Measurements from ENCODE around the gene LECT2.

LECT2 gene

DNA sequence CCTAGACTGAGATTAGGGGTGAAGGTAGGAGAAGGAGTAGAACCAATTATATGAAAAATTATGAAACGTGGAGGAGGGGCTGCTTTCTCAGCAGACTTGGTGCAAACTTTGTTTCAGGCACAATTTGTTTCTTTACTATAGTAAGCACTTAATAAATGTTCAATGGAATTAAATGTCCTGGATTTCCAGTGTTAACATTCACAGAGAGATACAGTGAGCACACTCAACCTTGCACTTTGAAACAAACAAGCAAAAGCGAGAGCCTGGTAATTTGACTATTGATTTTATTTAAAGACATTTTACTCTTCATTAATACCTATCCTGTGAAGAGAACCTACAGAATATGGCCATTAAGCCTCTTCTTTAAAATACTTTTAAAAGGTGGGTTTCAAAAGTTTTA, 933 bp downstream of the LECT2 start:
- no peak overlapping the region for H3K4me3 ChIP-seq (replicated peaks; ENCODE audit: low read depth, low read length)
- no peak for DNase-seq (ENCODE audit: low read depth)
- TF ChIP-seq, protein P1, sequence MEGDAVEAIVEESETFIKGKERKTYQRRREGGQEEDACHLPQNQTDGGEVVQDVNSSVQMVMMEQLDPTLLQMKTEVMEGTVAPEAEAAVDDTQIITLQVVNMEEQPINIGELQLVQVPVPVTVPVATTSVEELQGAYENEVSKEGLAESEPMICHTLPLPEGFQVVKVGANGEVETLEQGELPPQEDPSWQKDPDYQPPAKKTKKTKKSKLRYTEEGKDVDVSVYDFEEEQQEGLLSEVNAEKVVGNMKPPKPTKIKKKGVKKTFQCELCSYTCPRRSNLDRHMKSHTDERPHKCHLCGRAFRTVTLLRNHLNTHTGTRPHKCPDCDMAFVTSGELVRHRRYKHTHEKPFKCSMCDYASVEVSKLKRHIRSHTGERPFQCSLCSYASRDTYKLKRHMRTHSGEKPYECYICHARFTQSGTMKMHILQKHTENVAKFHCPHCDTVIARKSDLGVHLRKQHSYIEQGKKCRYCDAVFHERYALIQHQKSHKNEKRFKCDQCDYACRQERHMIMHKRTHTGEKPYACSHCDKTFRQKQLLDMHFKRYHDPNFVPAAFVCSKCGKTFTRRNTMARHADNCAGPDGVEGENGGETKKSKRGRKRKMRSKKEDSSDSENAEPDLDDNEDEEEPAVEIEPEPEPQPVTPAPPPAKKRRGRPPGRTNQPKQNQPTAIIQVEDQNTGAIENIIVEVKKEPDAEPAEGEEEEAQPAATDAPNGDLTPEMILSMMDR (IDR thresholded peaks at IDR 0.05; ENCODE audit: low read length, missing control alignments), result no peak

DNA sequence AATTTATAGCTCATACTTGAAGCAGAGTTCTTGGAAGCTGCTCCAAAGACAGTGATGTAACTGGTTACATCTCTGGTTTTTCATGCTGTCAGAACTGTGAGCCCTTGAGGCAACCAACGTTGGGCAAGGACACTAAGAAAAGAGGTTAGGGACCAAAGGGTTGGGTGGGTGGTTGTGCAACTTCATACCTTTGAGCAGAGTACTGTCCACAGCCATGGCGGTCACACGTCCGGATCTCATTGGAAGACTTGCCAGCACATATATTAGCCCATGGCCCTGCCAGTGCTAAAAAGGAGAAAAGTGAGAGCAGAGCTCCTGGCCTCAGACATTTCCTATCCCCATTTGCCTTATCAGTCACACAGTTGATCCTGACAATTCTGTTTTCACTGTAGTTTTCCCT, 2.1 kb downstream of the LECT2 start:
- TF ChIP-seq, protein P1 (IDR thresholded peaks at IDR 0.05; ENCODE audit: low read length, missing control alignments), result no peak
- no peak for DNase-seq (ENCODE audit: low read depth)
- no peak overlapping the region for H3K4me3 ChIP-seq (replicated peaks; ENCODE audit: low read depth, low read length)

DNA sequence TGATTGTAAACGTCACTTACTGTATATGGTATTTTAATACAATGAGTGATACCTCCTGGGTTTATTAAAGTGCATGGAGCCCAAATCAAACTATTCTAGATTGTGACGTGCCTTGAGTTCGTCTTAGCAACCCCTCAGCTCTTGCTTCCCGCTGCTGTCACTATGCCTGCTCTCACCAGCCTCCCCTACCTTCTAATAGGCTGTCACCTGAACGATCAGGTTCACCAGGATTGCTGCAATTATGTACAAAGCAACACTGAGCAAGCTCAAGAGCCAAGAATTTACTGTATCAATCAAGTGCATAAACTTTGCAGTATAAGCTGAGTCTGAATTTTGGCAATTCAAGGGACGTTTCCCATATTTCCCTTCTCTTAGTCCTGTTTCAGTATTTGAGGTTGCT, 3.0 kb downstream of the LECT2 start:
- DNase-seq (ENCODE audit: low read depth), result no peak
- no peak overlapping the region for H3K4me3 ChIP-seq (replicated peaks; ENCODE audit: low read depth, low read length)
- TF ChIP-seq, protein P1 (IDR thresholded peaks at IDR 0.05; ENCODE audit: low read length, missing control alignments), result no peak

DNA sequence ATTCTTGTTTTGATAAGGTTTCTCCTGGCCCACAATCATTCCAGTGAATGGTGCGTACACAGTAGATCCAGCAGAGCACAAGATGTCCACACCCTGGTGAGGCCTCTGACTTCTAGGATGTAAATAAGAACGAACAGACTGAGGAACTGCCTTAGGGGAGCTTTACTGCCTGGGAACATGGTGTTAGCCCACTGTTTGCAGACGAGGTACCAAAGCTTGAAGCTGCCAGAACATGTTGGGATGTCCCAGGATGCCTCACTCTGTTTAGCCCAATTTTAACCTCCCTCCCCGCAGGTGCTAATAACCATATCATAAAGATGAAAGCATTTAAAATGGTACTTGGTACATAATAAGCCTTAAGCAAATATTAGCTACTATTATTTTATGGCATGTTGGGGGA, 3.5 kb downstream of the LECT2 start:
- no peak for DNase-seq (ENCODE audit: low read depth)
- TF ChIP-seq, protein P1 (IDR thresholded peaks at IDR 0.05; ENCODE audit: low read length, missing control alignments), result no peak
- no peak overlapping the region for H3K4me3 ChIP-seq (replicated peaks; ENCODE audit: low read depth, low read length)

DNA sequence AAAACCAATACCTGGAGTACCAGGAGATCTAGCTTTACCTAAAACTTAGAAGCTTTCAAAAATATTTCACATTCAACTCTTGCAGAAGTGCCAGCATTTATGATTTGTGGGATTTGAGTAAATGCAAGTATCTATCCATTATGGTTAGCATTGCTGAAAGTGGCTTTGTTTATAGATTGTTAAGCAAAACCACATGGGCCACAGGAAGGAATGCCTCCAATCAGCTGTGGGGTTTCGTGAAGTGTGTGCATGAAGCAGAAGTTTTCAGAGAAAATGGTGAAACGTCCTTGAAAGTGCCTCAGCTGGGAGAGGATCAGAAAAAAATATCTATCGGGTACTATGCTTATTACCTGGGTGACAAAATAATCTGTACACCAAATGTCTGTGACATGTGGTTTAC, 4.2 kb downstream of the LECT2 start:
- TF ChIP-seq, protein P1 (IDR thresholded peaks at IDR 0.05; ENCODE audit: low read length, missing control alignments), result no peak
- DNase-seq (ENCODE audit: low read depth), result no peak
- no peak overlapping the region for H3K4me3 ChIP-seq (replicated peaks; ENCODE audit: low read depth, low read length)

DNA sequence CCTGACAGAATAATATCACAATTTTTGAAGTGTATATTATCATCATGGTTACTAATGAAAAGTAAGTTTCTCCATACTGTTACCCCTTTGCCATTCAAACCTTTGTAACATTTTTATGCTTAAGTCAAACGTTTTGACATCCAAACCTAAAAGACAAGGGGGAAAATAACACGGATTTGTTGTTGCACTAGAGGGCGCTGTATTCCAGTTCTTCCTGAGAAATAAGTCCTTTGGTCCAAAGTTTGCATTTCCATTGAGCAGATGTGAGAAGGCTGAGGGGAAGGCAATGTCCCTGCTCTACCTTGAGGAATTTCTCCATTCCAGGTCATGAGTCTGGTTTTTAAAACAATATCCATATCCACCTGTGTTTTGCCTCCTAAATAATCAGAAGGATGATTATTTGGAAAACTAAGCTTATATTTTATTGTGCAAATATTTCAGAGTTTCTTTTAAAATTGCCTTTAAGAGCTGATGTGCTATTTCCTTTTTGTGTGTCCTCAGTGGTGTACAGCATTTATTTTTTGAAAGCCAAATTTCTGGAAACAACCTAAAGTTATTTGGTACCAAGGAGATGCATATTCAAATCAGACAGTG, 9.7 kb downstream of the LECT2 start:
- TF ChIP-seq, protein P1 (IDR thresholded peaks at IDR 0.05; ENCODE audit: low read length, missing control alignments), result peak; percentile 71
- peak; percentile 93 for DNase-seq (ENCODE audit: low read depth)
- H3K4me3 ChIP-seq (replicated peaks; ENCODE audit: low read depth, low read length), result no peak overlapping the region

DNA sequence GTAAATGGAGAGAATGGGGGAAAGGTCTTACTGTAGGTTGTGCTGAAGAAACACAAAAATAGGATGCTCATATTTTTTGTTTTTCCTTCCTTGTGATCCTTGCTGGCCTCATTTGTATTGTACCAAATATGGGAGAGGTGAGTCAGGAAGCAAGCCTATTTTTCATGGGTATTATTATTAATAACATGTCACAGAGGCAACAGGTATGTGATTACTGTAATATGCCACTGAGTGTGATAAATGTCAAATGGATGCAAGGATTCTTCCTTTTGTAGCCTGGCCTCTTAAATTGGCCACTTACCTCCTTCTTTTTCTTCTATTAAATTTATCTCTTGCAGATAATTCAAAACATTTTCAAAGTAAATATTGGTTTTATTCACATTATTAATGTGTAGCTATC, 10.2 kb downstream of the LECT2 start:
- TF ChIP-seq, protein P1 (IDR thresholded peaks at IDR 0.05; ENCODE audit: low read length, missing control alignments), result no peak
- DNase-seq (ENCODE audit: low read depth), result no peak

More for the DNA sequence above, 10.2 kb downstream of the LECT2 start:
- no peak overlapping the region for H3K4me3 ChIP-seq (replicated peaks; ENCODE audit: low read depth, low read length)

Data from fibroblast of pulmonary artery (primary cell).